C4-2B (cell line): ENCODE data around the gene TPD52L2.

Source experiments
- ZFX ChIP-seq: fragments of 450-650 bp; IDR thresholded peaks from 2 replicates; pipeline ENCODE4 v1.6.1; 2017
- TF ChIP-seq, protein P1 (sequence below): fragments of 450-650 bp; conservative IDR thresholded peaks from 2 replicates; pipeline ENCODE4 v1.5.1; 2017; ENCODE audit warnings: mild to moderate bottlenecking

DNA sequence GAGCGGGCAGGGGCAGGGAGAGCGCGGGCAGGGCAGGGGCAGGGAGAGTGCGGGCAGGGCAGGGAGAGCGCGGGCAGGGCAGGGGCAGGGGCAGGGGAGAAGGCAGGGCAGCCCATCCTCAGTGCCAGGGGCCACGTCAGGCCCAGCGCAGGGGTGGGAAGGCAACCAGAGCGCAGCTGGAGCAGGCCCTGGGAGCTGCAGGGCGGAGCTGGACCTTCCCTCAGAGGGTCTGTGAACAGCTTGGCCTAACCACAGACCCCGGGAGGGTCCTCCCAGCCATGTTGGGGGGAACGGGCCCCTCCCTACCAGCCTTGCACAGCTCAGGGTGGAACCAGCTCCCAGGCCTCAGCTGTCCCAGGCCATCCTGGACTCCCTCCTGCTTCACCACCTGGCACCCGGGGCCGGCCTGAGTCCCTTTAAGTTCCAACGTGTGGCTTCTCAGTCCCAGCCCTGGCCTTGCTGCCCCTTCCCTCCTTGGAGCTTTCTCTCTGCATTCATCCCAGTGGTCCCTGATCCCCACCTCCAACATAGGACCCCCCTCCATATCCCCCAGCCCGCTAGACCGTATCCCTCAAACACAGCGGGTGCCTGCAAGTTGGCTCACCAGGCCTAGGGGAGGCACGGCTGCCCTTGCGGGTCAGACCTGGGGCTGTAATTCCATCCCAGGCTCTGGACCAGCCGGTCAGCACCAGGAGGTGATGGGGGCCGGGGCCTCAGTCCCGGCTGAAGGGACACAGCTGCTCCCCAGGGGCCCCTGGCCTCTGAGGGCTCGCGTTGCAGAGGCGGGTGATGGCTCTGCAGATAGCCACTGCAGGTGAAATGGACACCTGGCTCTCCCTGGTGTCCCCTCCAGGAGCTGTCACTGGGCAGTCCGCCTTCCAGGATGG lies 28.4 kb upstream of the TPD52L2 start:
- TF ChIP-seq, protein P1, sequence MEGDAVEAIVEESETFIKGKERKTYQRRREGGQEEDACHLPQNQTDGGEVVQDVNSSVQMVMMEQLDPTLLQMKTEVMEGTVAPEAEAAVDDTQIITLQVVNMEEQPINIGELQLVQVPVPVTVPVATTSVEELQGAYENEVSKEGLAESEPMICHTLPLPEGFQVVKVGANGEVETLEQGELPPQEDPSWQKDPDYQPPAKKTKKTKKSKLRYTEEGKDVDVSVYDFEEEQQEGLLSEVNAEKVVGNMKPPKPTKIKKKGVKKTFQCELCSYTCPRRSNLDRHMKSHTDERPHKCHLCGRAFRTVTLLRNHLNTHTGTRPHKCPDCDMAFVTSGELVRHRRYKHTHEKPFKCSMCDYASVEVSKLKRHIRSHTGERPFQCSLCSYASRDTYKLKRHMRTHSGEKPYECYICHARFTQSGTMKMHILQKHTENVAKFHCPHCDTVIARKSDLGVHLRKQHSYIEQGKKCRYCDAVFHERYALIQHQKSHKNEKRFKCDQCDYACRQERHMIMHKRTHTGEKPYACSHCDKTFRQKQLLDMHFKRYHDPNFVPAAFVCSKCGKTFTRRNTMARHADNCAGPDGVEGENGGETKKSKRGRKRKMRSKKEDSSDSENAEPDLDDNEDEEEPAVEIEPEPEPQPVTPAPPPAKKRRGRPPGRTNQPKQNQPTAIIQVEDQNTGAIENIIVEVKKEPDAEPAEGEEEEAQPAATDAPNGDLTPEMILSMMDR = no peak
- no peak for TF ChIP-seq ZFX
